ENCODE results near the gene GAPDH.

GRCh38 chr12:6550294-6551062 lies 16.2 kb downstream of the GAPDH start:
- no peak for TF ChIP-seq POLR2A (IDR thresholded peaks at IDR 0.05)
- no peak for TF ChIP-seq CTCF (IDR thresholded peaks at IDR 0.05)
